Islet of Langerhans (tissue), 1 donor: ENCODE results near the gene MSL2.
"Not testable (repeated sequence)": the region's sequence is repeated elsewhere in the genome, so short reads cannot be mapped to it uniquely, and the experiment has no call there.

Experiments used
- FAIRE-seq: peaks from one replicate; lab custom pipeline; 2011; peaks lifted over from hg19 to GRCh38; lab: Jason Lieb, UNC

The MSL2 gene

GRCh38 chr3:136192195-136192594 is 3.9 kb downstream of the MSL2 start:
- FAIRE-seq = not testable (repeated sequence)

- no peak for FAIRE-seq
Measured at GRCh38 chr3:136189859-136190617, 6.1 kb downstream of the MSL2 start.

- FAIRE-seq = no peak
Measured at GRCh38 chr3:136189043-136189442, 7.1 kb downstream of the MSL2 start.

GRCh38 chr3:136187868-136188267 is 8.3 kb downstream of the MSL2 start:
- no peak for FAIRE-seq

GRCh38 chr3:136186846-136187245 is 9.3 kb downstream of the MSL2 start:
- FAIRE-seq = peak; percentile 30

- no peak for FAIRE-seq
Measured at GRCh38 chr3:136186344-136186743, 9.8 kb downstream of the MSL2 start.

- no peak for FAIRE-seq
Measured at GRCh38 chr3:136184703-136185102, 11.4 kb downstream of the MSL2 start.

- peak; percentile 43 for FAIRE-seq
Measured at GRCh38 chr3:136181741-136182140, 14.4 kb downstream of the MSL2 start.

GRCh38 chr3:136177876-136178275 is 18.3 kb downstream of the MSL2 start:
- FAIRE-seq = no peak

- peak; percentile 43 for FAIRE-seq
Measured at GRCh38 chr3:136173939-136174490, 22.1 kb downstream of the MSL2 start.

- no peak for FAIRE-seq
Measured at GRCh38 chr3:136171097-136171542, 25.0 kb downstream of the MSL2 start.

- FAIRE-seq = not testable (repeated sequence)
Measured at GRCh38 chr3:136168236-136168635, 27.9 kb downstream of the MSL2 start.

GRCh38 chr3:136166507-136166906 is 29.6 kb downstream of the MSL2 start:
- no peak for FAIRE-seq

- not testable (repeated sequence) for FAIRE-seq
Measured at GRCh38 chr3:136163607-136164006, 32.5 kb downstream of the MSL2 start.

- FAIRE-seq = no peak
Measured at GRCh38 chr3:136162322-136162721, 33.8 kb downstream of the MSL2 start.

- no peak for FAIRE-seq
Measured at GRCh38 chr3:136161516-136161915, 34.6 kb downstream of the MSL2 start.

- FAIRE-seq = no peak
Measured at GRCh38 chr3:136152963-136153362, 43.2 kb downstream of the MSL2 start.

- no peak for FAIRE-seq
Measured at GRCh38 chr3:136152176-136152843, 43.8 kb downstream of the MSL2 start.

GRCh38 chr3:136151219-136151618 is 44.9 kb downstream of the MSL2 start:
- FAIRE-seq = no peak

- FAIRE-seq = peak; percentile 51
Measured at GRCh38 chr3:136149667-136150066, 46.5 kb downstream of the MSL2 start.

- peak; percentile 51 for FAIRE-seq
Measured at GRCh38 chr3:136146981-136147729, 49.0 kb downstream of the MSL2 start.

- FAIRE-seq = not testable (repeated sequence)
Measured at GRCh38 chr3:136144397-136144796, 51.7 kb downstream of the MSL2 start.

- FAIRE-seq = peak; percentile 100
Measured at GRCh38 chr3:136142592-136142991, 53.5 kb downstream of the MSL2 start.
